Loucy (cell line): Measurements from ENCODE around the gene FLVCR1.
"Not testable (repeated sequence)": the region's sequence is repeated elsewhere in the genome, so short reads cannot be mapped to it uniquely, and the experiment has no call there.

Experiments
- H2AFZ ChIP-seq: fragments of 200-600 bp; sonication (generic); 2 replicates; pipeline ENCODE4 v1.6.0; 2016; ENCODE audit warnings: antibody characterized with exemption, mild to moderate bottlenecking, low read length, moderate library complexity
- H3F3A ChIP-seq: fragments of 200-600 bp; 2 replicates; pipeline ENCODE4 v1.6.0; 2016; ENCODE audit warnings: antibody characterized with exemption, low read depth, mild to moderate bottlenecking
- H3K27me3 ChIP-seq: fragments of 200-600 bp; sonication (generic); 2 replicates; pipeline ENCODE4 v1.6.1; 2014; ENCODE audit warnings: low read length, mild to moderate bottlenecking; ENCODE audit not compliant: insufficient read depth, poor library complexity, severe bottlenecking
- H3K36me3 ChIP-seq: fragments of 200-600 bp; sonication (generic); 2 replicates; pipeline ENCODE4 v1.6.1; 2016; ENCODE audit warnings: low read length; ENCODE audit not compliant: insufficient read depth
- H3K4me1 ChIP-seq: fragments of 200-600 bp; sonication (generic); 2 replicates; pipeline ENCODE4 v1.5.1; 2014; ENCODE audit warnings: low read length, mild to moderate bottlenecking; ENCODE audit not compliant: insufficient read depth, poor library complexity, severe bottlenecking
- H3K4me2 ChIP-seq: fragments of 200-600 bp; sonication (generic); 2 replicates; pipeline ENCODE4 v1.6.0; 2014; ENCODE audit warnings: antibody characterized with exemption, low read length, low read depth, mild to moderate bottlenecking; ENCODE audit not compliant: poor library complexity, severe bottlenecking
- H3K4me3 ChIP-seq: fragments of 200-600 bp; sonication (generic); 2 replicates; pipeline ENCODE4 v1.5.1; 2014; ENCODE audit warnings: low read length, mild to moderate bottlenecking, mixed read lengths; ENCODE audit not compliant: poor library complexity, severe bottlenecking
- H3K79me2 ChIP-seq: fragments of 200-600 bp; sonication (generic); 2 replicates; pipeline ENCODE4 v1.6.1; 2014; ENCODE audit warnings: low read length; ENCODE audit not compliant: insufficient read depth
- H3K9ac ChIP-seq: fragments of 200-600 bp; sonication (generic); 2 replicates; pipeline ENCODE4 v1.6.0; 2014; ENCODE audit warnings: mild to moderate bottlenecking, low read depth, low read length, moderate library complexity; ENCODE audit not compliant: poor library complexity, severe bottlenecking
- H3K9me2 ChIP-seq: fragments of 200-600 bp; sonication (generic); replicated peaks from 2 replicates; pipeline ENCODE4 v1.6.1; 2016; ENCODE audit warnings: low read depth, low read length, mixed read lengths
- H3K9me3 ChIP-seq: fragments of 200-600 bp; sonication (generic); 2 replicates; pipeline ENCODE4 v1.6.1; 2014; ENCODE audit warnings: mild to moderate bottlenecking, antibody characterized with exemption, low read length, low read depth; ENCODE audit not compliant: insufficient read depth
- H4K20me1 ChIP-seq: fragments of 200-600 bp; sonication (generic); 2 replicates; pipeline ENCODE4 v1.6.0; 2014; ENCODE audit warnings: antibody characterized with exemption, low read length, mild to moderate bottlenecking; ENCODE audit not compliant: insufficient read depth, poor library complexity, severe bottlenecking
- CTCF ChIP-seq: fragments of 200-600 bp; sonication (generic); conservative IDR thresholded peaks from 2 replicates; pipeline ENCODE4 v1.5.1; 2014; ENCODE audit warnings: mild to moderate bottlenecking, antibody characterized with exemption, low read length
- EZH2phosphoT487 ChIP-seq: fragments of 200-600 bp; IDR thresholded peaks from 2 replicates; pipeline ENCODE4 v1.6.1; 2018; ENCODE audit warnings: antibody characterized with exemption, mild to moderate bottlenecking, moderate library complexity, borderline replicate concordance

FLVCR1 gene

GRCh38 chr1:212827831-212828278 lies 30.2 kb upstream of the FLVCR1 start:
- TF ChIP-seq CTCF (no peak), EZH2phosphoT487 (no peak)
- Histone ChIP-seq H3K4me2 (no peak overlapping the region), H2AFZ (no peak overlapping the region), H4K20me1 (no peaks in the 10 kb centered on the region), H3K36me3 (no peaks in the 10 kb centered on the region), H3K9me2 (no peaks in the 10 kb centered on the region), H3K4me1 (no peaks in the 10 kb centered on the region), H3K4me3 (no peak overlapping the region), H3K9me3 (no peaks in the 10 kb centered on the region; the same call in 1 of the 2 replicates), H3K27me3 (no peaks in the 10 kb centered on the region), H3K79me2 (no peaks in the 10 kb centered on the region), H3F3A (no peaks in the 10 kb centered on the region), H3K9ac (no peak overlapping the region)

- H3K4me2 ChIP-seq, result no peak overlapping the region
- no peaks in the 10 kb centered on the region for H3K4me1 ChIP-seq
- H3K9me3 ChIP-seq, result no peaks in the 10 kb centered on the region; the same call in 1 of the 2 replicates
- H3K79me2 ChIP-seq, result no peaks in the 10 kb centered on the region
- no peaks in the 10 kb centered on the region for H3K9me2 ChIP-seq
- no peaks in the 10 kb centered on the region for H4K20me1 ChIP-seq
- no peak overlapping the region for H2AFZ ChIP-seq
- no peak overlapping the region for H3K9ac ChIP-seq
- no peak overlapping the region for H3K4me3 ChIP-seq
- no peaks in the 10 kb centered on the region for H3K36me3 ChIP-seq
- H3K27me3 ChIP-seq, result no peaks in the 10 kb centered on the region
- no peaks in the 10 kb centered on the region for H3F3A ChIP-seq
- TF ChIP-seq EZH2phosphoT487 (no peak), CTCF (no peak)
Observed at GRCh38 chr1:212828395-212828794, 29.7 kb upstream of the FLVCR1 start.

- not testable (repeated sequence) for H2AFZ ChIP-seq, H3K4me2 ChIP-seq, H3K27me3 ChIP-seq, H4K20me1 ChIP-seq, H3K9me2 ChIP-seq, H3K4me3 ChIP-seq, H3K4me1 ChIP-seq, H3K79me2 ChIP-seq, H3K9ac ChIP-seq, H3K36me3 ChIP-seq, H3F3A ChIP-seq, H3K9me3 ChIP-seq
Observed at GRCh38 chr1:212833211-212834207, 24.6 kb upstream of the FLVCR1 start.
